Osteoblast (primary cell): ENCODE measurements around the gene PPHLN1. TPM values are rescaled to one million over a fixed set of nuclear protein-coding genes. Genes with fewer than 3 reads are reported as not detected.

Experiments
- DNase-seq: peaks from one replicate; pipeline ENCODE4 v3.0.0; 2011; ENCODE audit warnings: low spot score, mixed read lengths; ENCODE audit not compliant: insufficient read length; ENCODE audit errors: missing footprints
- H2AFZ ChIP-seq: 2 replicates; pipeline ENCODE4 v1.6.0; 2011; ENCODE audit warnings: mild to moderate bottlenecking, low read length
- H3K27ac ChIP-seq: 2 replicates; pipeline ENCODE4 v1.5.1; 2011; ENCODE audit warnings: mild to moderate bottlenecking, low read depth, low read length, moderate library complexity
- H3K27me3 ChIP-seq: 2 replicates; pipeline ENCODE4 v1.6.0; 2012; ENCODE audit warnings: mild to moderate bottlenecking, control low read depth, inconsistent platforms, low read length, moderate library complexity; ENCODE audit not compliant: insufficient read depth
- H3K36me3 ChIP-seq: 2 replicates; pipeline ENCODE4 v1.5.1; 2011; ENCODE audit warnings: mild to moderate bottlenecking, low read length, control low read depth, moderate library complexity; ENCODE audit not compliant: insufficient read depth
- H3K4me1 ChIP-seq: 2 replicates; pipeline ENCODE4 v1.5.1; 2011; ENCODE audit warnings: mild to moderate bottlenecking, low read length, control low read depth, moderate library complexity; ENCODE audit not compliant: insufficient read depth
- H3K4me2 ChIP-seq: 2 replicates; pipeline ENCODE4 v1.6.0; 2011; ENCODE audit warnings: mild to moderate bottlenecking, low read length; ENCODE audit not compliant: insufficient read depth
- H3K4me3 ChIP-seq: fragments of 200-600 bp; sonication (generic); 3 replicates; pipeline ENCODE4 v1.5.1; 2012; ENCODE audit warnings: mild to moderate bottlenecking, low read length, inconsistent platforms; ENCODE audit not compliant: insufficient read depth
- H3K79me2 ChIP-seq: 2 replicates; pipeline ENCODE4 v1.6.0; 2012; ENCODE audit warnings: mild to moderate bottlenecking, low read length, control low read depth, inconsistent platforms; ENCODE audit not compliant: insufficient read depth
- H3K9me3 ChIP-seq: 2 replicates; pipeline ENCODE4 v1.5.1; 2011; ENCODE audit warnings: low read depth, low read length, control low read depth
- H4K20me1 ChIP-seq: 2 replicates; pipeline ENCODE4 v1.6.0; 2012; ENCODE audit warnings: mild to moderate bottlenecking, low read length, control low read depth; ENCODE audit not compliant: insufficient read depth
- CTCF ChIP-seq: IDR thresholded peaks from 2 replicates; pipeline ENCODE4 v1.5.1; 2011; ENCODE audit warnings: mild to moderate bottlenecking, low read depth, low read length, moderate library complexity; ENCODE audit errors: extremely low read depth
- total RNA-seq: library from RNA; depleted of rRNA; stranded (reverse); fragments of >200 nt; gene quantifications from 2 replicates; pipeline ENCODE4 v1.2.3, GENCODE V29; 2012

Gene PPHLN1
- 67.8 and 70.9 TPM in 2 replicates for total RNA-seq

GRCh38 chr12:42325653-42326474 is at the start of gene PPHLN1, which contains the start of gene ZCRB1:
Gene PPHLN1 (plus strand): TSS chr12:42326167. CDS start chr12:42335903, 9,736 bp downstream.
Gene ZCRB1 (minus strand): TSS chr12:42326094. CDS start chr12:42324102, 1,992 bp downstream.
- Histone ChIP-seq H3K79me2 (peaks cover 62% of the 10 kb centered on the region), H3K27me3 (no peaks in the 10 kb centered on the region), H3K4me2 (peak within 1 kb of the TSS; percentile 91), H3K9me3 (no peaks in the 10 kb centered on the region), H3K4me1 (peaks cover 22% of the 10 kb centered on the region), H3K36me3 (peaks cover 2% of the 10 kb centered on the region), H4K20me1 (peaks cover 19% of the 10 kb centered on the region), H3K4me3 (peak within 1 kb of the TSS; percentile 94), H3K27ac (peak within 1 kb of the TSS; percentile 84), H2AFZ (peak within 1 kb of the TSS; percentile 95)
- no peak for TF ChIP-seq CTCF
- peak; percentile 92 for DNase-seq

GRCh38 chr12:42277396-42278127 is 48.4 kb upstream of the PPHLN1 start:
- Histone ChIP-seq H4K20me1 (no peaks in the 10 kb centered on the region), H2AFZ (no peak overlapping the region), H3K27me3 (no peaks in the 10 kb centered on the region), H3K4me2 (no peak overlapping the region), H3K27ac (no peak overlapping the region), H3K4me3 (no peak overlapping the region), H3K36me3 (no peaks in the 10 kb centered on the region), H3K4me1 (no peaks in the 10 kb centered on the region), H3K79me2 (no peaks in the 10 kb centered on the region), H3K9me3 (no peaks in the 10 kb centered on the region)
- TF ChIP-seq CTCF, result no peak
- no peak for DNase-seq

DNA sequence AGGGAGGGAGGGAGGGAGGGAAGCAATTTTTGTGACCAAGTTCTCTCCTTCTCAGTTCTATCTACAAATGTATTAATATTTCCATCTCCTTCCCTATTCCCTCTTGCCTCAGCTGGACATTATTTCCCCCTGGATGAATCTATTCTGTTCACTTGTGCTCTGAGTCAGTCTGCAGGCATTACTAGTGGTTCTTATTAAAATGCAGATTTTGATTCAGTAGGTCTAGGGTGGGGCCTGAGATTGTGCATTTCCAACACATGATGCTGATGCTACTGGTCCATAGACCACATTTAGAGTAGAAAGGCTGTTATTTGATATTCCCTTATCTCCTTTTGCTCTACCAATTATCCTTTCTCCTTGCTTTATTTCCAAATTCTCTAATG is 47.8 kb upstream of the PPHLN1 start:
- H3K79me2 ChIP-seq, result no peaks in the 10 kb centered on the region
- H3K9me3 ChIP-seq, result no peaks in the 10 kb centered on the region
- H3K4me3 ChIP-seq, result no peak overlapping the region
- no peak for TF ChIP-seq CTCF
- no peak for DNase-seq
- no peaks in the 10 kb centered on the region for H3K36me3 ChIP-seq
- H3K27me3 ChIP-seq, result no peaks in the 10 kb centered on the region
- H2AFZ ChIP-seq, result no peak overlapping the region
- H3K4me2 ChIP-seq, result no peak overlapping the region
- no peak overlapping the region for H3K27ac ChIP-seq
- H3K4me1 ChIP-seq, result no peaks in the 10 kb centered on the region
- H4K20me1 ChIP-seq, result no peaks in the 10 kb centered on the region

DNA sequence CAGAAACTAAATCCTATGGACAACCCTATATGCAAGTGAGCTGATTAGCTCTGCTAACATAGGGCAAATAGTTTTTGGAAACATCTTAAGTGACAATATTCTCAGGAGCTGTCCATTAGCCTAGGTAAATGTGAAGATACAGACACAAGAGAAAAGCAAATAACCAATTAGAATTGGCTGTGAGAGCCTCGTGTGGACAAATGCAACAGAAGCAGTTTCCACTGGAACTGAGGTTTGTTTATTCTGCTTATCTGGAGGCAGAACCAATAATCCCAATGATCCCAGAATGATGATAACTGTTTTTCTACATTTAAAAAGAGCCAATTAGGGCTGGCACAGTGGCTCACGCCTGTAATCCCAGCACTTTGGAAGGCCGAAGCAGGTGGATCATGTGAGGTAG is 44.7 kb upstream of the PPHLN1 start:
- Histone ChIP-seq H3K4me2 (no peak overlapping the region), H3K27me3 (no peaks in the 10 kb centered on the region), H3K4me1 (no peaks in the 10 kb centered on the region), H3K79me2 (no peaks in the 10 kb centered on the region), H4K20me1 (no peaks in the 10 kb centered on the region), H3K27ac (no peak overlapping the region), H3K9me3 (no peaks in the 10 kb centered on the region), H3K4me3 (no peak overlapping the region), H2AFZ (no peak overlapping the region), H3K36me3 (no peaks in the 10 kb centered on the region)
- DNase-seq, result no peak
- TF ChIP-seq CTCF, result no peak
